Occipital lobe (tissue), 2 donors: ENCODE measurements around the gene TTC3. TPM values are rescaled to one million over a fixed set of nuclear protein-coding genes. Genes with fewer than 3 reads are reported as not detected.

Experiments
- DNase-seq: peaks from one replicate; lab custom pipeline; 2025; lab: John Stamatoyannopoulos, UW
- total RNA-seq: library from RNA; depleted of rRNA; stranded (reverse); fragments of >200 nt; gene quantifications from one replicate; pipeline ENCODE4 v1.2.3, GENCODE V29; 2014

Gene TTC3
- total RNA-seq, 1 donor from 2014 or later, result 956 TPM

DNA sequence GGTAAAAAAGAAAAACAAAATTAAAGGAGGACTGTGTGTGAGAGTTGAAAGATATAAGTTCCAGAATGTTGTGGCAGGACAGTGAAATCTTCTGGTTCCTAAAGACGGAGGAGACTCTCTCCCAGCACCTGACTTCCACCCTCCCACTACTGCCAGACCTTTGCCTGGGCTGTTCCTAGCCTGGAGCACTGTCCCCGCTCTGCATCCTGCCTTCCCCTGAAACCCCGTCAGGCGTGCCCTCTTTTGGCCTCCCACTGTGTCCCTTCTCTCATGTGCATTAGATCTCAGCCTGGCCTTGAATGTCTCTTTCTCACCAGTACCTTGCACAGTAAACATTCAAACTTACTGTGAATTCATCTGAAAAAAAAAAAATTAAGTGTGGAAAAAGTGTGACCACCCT lies 120.0 kb downstream of the TTC3 start:
- DNase-seq, result no peak

DNA sequence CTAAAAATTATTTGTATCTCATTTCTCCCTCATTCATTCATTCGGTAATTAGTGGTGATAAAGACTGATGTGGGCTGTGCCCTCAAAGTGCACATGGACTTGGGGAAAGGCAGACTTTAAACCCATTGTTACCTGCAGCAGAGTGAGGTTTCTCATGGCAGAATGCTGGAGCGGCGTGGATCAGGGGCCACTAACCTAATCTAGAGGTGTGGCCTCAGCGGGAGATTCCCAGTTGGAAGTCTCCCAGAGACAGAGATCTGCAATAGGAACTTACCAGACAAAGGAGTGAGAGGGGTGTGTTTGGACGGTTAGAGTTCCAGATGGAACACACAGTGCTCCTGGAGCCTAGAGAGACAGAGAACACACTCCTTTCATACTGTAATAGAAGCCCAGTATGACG lies 120.6 kb downstream of the TTC3 start:
- no peak for DNase-seq

DNA sequence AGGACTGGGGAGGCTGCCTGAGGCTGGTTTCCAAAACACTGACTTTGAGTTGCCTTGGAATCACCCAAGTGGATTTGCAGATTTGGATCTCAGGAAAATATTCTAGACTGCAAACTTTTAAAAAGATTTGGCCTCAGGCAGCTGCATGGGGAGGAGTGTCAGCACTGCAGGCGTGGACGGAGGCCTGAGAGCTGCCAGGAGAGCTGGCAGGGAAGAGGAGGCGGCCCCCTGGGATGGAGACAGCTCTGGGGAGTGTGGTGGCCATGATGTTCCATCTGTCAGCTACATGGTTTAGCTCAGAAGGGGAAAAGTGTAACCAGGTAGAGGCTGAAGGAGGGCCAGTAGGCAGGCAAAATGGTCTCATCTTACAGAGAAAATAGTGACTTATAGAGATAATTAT lies 122.0 kb downstream of the TTC3 start:
- no peak for DNase-seq

DNA sequence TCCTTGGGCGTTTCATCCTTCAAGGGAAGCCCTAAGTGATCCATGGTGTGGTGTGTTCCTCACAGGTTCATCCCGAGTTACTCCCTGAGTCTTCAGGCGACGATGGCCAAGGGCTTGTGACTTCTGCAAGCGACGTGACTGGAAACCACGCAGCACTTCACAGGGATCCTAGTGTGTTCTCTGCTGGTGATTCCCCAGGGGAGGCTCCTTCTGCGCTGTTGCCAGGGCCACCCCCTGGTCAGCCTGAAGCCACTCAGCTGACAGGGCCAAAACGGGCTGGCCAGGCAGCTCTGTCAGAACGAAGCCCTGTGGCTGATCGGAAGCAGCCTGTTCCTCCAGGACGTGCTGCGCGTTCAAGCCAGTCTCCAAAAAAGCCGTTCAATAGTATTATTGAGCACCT lies 122.6 kb downstream of the TTC3 start:
- no peak for DNase-seq

DNA sequence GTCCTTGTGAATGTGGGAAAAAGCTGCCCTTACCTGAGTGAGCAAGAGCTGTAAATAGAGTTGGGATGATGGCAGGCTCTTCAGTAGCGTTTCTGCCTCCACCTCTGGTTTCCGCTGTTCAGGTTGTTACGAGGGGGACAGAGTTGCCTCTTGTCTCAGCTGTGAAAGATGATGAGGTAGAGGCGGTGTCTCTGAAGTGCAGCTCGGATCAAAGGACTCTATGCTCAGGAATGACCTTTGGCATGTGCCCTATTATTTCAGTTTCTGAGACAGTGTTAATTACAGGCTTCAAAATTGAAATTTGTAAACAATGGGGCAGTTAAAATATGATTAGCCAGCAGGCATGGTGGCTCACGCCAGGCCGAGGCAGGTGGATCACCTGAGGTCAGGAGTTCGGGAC lies 123.8 kb downstream of the TTC3 start:
- DNase-seq, result no peak

DNA sequence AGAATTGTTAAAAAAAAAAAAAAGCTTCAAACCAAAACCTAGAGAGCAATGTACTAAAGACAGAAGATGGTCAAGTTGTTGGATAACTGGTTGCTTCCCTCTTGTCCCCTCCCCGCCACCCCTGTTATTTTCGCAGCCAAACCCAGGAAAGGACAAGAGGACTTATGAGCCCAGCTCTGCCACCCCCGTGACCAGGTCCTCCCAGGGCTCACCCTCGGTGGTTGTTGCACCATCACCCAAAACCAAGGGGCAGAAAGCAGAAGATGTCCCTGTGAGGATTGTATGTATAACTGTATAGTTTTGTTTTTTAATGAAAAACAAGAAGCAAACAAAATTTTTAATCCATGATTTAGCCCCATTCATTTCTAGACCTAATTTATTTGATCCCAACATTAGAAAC lies 124.7 kb downstream of the TTC3 start:
- no peak for DNase-seq

DNA sequence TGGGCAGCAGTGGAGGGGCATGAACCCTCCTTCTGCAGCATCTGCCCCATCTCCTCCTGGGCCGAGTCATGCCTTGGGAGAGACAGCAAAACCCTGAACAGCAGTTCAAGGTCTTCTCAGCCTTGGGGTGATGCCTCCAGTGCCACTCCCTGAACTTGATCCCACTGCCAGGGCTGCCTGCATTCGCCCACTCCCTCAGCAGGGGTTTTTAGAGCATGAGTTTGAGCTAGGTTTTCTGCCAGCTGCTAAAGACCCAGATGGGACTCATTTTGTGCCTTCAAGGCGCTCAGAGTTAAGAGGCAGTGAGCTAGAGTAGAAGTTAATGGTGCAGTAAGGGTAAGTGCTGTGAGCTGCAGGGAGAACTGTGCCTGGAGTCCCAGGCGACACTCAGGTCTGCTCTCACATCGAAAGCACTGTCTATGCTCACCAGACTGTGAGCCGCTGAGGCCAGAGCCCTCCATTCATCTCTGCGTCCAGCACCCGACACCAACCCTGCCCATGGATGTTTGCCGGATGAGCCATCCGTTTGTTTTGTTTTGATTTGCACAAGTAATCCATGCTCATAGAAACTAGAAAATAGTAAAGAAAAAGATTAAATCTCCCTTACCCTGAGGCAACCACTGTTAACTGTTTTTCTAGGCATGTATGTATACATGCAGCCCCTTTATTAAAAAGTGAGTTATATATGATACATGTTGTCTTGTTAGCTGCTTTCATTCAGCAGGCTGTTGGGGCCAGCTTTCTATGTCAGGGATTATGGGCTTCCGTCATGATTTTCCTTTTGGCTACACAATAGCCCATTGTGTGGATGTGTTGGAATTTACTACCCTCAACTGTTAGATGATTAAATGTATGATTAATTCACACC lies 126.2 kb downstream of the TTC3 start:
- DNase-seq, result no peak

DNA sequence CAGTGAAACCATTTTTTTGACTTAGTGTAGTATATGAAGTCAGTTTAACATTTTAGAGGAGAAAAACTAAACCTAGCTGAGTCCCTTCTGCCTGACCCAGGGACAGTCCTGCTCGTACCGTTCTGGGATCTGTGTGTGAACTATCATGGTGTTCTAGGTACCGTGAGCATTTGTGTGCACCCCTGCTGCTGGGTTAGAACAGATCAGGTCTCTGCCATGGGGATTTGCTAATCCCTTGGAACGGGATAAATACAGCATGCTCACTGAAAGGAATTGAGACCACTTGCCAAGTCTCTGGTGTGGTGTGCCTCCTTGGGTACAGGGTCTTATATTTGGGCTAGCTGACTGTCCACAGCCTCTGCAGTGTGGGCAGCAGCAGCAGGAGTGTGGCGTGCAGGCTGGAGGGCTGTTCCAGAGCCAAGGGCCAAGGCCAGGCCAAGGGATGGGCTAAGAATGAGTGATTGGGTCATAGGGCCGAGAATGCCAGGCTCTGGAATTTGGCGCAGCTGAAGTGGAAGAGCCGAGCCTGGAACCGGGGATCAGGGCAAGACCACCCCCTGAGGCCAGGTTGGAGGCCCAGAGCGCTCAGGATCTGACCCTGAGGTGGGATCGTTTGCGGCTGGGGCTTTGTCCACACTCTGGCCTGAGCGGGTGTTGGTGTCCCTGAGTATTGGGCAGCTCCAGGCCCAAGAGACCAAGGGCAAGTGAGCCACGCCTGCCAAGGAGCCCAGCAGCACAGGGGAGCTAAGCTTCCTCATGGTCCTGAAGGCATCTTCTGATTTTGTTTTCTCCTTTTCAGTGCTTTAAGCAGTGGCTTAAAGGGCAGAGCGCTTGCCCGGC lies 127.8 kb downstream of the TTC3 start:
- no peak for DNase-seq

DNA sequence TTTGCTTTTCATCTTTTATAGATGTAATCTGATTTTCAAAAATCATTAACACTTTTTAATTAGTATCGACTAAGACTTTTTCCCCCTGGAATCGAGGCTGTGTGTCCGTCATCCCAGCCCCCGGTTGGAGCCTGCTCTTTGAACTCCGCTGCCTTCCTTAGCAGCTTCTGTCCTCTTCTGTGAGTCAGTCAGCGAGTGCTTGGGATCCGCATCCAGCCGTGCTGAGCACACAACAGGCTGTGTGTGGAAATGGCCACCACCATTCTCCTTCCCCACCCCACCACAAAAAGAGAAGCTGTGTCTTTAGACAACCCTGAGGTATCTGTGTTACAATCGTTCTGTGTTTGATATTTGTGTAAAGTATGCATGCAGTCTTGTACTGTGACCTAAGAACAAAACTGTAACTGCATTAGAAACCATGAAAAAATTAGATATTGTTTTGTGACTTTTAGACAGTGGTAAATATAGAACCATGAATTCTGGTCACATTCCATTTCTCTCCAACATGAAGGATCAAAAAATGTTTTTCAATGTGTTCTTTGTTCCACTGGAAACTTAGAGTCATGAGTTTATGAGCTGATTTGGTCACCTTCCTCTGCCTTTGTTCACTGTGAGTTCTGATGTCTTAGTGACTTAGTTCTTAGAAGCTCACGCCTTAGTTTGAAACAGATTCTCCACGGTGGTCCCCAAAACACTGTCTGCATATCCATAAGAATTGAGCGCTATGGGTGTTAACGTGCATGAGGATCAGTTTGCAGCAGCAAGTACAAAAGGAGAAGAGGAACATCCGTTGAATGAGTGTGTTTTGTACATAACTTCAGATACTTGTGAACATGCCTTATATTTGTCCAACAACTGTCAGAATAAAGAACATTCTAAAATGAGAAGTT lies 129.4 kb downstream of the TTC3 start:
- DNase-seq, result no peak

DNA sequence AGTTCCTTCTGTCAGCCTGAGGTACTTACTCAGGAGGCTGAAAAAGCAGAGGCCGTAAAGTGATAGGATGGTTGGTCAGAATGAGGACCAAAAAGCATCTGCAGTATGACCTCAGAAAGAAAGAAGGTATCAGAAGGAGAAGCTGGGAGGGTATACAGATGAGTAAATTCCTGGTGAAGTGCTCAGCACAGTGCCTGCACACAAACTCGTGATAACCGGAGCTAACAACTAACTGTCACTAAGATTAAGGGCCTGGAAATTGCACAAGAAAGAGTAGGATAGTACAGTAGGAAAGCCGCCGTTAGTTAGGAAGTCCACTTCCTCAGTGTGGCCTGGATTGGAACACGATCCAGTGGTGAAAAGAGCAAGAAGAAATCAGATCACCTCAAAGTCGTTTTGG lies 131.5 kb downstream of the TTC3 start:
- no peak for DNase-seq

DNA sequence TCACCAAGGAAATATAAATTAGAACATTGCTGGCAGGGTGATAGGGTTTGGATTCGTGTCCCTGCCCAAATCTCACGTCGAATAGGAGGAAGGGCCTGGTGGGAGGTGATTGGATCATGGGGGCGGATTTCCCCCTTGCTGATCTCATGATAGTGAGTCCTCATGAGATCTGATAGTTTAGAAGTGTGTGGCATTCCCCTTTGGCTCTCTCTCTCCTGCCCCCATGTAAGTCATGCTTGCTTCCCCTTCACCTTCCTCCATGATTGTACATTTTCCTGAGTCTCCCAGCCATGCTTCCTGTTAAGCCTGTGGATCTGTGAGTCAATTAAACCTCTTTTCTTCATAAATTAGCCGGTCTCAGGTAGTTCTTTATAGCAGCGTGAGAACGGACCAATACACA lies 133.4 kb downstream of the TTC3 start:
- DNase-seq, result no peak

DNA sequence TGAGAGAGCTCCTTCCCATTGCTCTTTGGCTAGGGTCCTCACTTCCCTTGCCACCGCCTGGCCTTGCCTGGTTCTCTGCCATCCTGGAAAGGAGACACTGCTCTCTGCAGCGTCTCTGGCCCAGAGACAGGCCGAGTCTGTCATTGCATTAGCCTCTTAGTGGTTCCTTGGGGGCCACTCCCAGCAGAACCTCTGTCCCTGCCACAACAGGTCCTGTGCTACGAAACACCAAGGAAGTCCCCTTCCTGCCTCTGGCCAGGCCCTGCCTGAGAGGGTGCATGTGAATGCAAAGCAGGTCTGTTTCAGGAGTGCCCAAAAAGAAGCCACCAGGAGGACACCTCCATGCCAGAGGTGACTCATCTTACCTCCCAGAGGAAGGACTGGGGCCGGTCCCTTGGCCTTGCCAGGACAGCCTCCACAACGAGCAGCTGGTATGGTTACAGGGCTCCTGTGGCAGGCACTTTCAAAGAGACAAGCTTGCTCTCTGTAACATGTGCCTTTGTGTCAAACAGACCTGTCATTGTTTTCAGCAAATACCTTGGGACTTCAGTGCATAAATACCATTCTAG lies 134.5 kb downstream of the TTC3 start:
- DNase-seq, result no peak

DNA sequence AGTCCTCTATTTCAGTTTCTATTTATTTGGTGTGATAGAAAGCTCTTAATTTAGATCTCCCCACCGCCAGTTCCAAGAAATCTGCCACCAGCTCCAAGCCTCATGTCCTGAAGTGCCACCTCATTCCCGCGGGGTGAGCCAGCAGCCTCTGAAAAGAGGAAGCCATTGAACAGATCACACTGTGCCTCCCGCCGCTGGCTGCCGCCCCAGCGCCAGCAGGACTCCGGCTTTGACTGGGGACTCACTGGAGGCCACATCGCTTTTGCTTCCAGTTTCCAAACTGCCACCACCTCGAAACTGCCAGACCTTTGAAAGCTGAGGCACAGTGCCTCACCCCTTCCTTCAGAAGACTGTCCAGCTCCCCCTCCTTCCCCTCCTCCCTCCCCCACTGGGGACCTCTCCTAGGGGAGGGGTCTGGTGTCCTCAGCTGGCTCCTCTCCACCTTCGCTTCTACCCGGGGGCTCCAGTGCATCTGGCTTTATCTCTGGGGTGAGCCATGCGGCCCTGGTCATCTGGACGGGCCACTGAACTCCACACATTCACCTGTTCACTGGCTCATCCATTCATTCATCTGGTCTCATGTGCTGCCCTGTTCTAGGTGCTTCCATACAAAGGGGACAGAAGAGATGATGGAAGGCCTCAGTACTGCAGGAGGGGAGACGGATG lies 135.1 kb downstream of the TTC3 start:
- peak; percentile 68 for DNase-seq

DNA sequence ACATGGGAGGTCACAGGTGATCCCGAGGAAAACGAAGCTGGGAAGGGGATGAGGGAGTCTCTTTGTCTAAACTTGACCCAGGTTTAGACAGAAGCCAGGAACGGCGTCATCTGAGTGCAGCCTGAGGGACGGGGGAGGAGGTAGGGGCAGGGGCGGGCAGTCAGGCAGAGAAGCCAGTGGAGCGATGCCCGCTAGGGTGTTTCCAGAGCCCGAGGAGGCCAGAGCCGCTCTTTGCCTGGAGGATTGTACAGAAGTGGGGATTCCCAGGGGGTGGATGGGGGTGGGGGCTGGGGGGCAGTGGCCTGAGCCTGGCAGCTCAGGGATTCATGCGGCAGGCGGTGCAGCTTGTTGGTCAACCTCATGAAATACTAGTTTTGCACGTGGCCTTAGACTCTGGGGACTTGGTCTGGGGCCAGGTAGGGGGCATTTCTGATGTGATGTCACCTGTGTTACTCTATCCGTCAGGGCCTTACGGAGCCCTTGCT lies 135.7 kb downstream of the TTC3 start:
- no peak for DNase-seq

DNA sequence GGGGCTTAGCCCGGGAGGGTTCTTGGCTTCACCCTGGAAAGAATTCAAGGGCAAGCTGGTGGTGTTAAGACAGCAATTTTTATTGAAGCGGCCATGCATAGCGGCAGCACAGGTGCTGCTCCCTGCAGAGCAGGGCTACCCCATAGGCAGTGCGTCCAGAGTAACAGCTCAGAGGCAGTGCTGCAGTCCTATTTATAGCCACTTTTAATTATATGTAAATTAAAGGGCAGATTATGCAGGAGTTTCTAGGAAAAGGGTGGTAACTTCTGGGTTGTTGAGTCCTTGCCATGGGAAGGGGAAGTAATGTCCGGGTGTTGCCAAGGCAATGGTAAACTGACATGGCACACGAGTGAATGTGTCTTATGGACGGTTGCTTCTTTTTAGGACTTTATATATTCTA lies 137.1 kb downstream of the TTC3 start:
- no peak for DNase-seq

DNA sequence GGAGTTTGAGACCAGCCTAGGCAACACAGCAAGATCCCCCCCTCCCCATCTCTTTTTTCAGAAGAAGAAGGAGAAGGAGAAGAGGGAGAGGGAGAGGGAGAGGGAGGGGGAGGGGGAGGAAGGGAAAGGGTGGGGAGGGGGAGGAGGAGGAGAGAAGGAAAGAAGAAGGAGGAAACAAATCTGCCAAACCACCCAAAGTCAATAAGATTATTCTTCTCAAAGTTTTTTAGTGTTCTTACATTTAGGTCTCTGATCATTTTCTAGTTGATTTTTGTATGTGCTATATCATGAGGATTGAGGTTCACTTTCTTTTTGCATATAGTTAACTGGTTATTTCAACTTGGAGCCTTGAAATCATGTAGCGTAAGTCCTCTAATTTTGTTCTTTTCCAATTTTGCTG lies 137.7 kb downstream of the TTC3 start:
- DNase-seq, result no peak

DNA sequence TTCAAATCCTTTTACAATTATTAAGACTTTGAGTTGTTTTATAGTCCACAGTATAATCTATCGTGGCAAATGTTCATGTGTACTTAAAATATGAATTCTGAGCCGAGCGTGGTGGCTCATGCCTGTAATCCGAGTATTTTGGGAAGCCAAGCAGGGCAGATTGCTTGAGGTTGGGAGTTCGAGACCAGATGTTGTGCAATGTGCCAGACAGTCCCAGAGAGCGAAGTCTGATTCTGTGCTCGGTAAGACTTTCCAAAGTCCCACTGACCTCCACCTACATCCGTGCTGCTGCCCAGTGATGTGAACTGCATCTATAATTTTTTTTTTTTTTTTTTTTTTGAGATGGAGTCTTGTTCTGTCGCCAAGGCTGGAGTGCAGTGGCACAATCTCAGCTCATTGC lies 141.9 kb downstream of the TTC3 start:
- DNase-seq, result no peak

DNA sequence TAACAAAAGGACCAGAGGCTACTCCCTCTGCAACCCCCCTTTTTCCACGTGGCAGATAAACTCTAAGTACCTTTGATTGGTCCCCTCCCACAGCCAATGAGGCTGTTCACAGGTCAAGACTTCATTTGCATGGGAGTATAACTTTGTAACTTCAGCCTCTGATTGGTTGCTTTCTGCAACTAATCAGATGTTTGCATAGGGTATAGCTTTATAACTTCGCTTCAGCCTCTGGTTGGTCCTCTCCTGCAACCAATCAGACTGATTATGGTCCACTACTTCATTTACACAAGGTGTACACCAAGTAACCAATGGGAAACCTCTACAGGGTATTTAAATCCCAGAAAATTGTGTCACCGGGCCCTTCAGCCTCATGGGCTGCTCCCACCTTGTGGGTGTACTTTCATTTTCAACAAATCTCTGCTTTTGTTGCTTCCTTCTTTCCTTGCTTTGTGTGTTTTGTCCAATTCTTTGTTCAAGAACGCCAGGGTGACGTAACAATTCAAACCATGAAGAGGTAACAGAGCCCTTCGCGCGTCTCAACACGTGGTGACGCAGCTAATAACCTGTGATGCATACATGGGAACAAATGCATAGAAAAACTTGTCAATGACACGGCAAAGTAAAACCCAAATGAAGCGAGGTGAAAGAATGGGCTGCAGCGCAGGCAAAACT lies 146.8 kb downstream of the TTC3 start:
- no peak for DNase-seq

DNA sequence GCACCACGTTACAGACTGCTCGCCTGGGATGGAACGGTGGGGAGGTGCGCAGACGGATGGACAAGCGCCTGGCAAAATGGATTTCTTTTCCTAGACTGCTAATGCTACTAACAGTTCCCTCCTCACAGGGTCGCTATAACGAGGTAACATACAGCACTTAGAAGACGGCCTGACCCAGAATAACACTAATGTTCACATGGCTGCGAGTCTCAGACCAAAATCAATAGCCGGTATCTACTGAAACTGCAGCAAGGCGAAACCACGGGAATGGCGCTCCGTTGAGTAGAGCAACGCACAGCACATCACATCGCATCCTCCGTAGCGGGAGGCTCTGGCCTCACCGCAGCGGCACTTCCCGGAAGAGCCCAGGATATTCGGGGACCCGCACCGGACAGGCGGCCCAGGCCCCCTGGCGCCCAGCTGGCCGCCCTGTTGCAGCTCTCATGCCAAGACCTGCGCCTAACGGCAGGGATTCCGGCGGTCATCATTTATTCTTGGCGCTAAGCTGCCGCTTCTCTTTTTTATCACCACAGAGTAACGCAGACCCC lies 147.5 kb downstream of the TTC3 start:
- no peak for DNase-seq
